A673 (cell line): Measurements from ENCODE around the gene MYO5B. TPM values are rescaled to one million over a fixed set of nuclear protein-coding genes. Genes with fewer than 3 reads are reported as not detected.

Source experiments
- BruUV-seq: library from RNA; stranded (reverse); fragments of 400-500 nt; replicated peaks from 2 replicates; lab custom pipeline; 2021; lab: Mats Ljungman, UMichigan
- CTCF ChIA-PET: fragments of 300-600 bp; sonication (Branson Sonifier 250); formaldehyde crosslinking; loops from one replicate; lab custom pipeline; 2022; ENCODE audit warnings: antibody characterized with exemption; lab: Charles Lee
- POLR2A ChIA-PET: fragments of 300-600 bp; sonication (Branson Sonifier 250); formaldehyde crosslinking; loops from one replicate; lab custom pipeline; 2022; ENCODE audit warnings: antibody characterized with exemption; ENCODE audit not compliant: low non-redundant PET; lab: Charles Lee
- DNase-seq: peaks from one replicate; pipeline ENCODE4 v3.0.0-alpha.2; 2015; ENCODE audit warnings: low spot score
- H3K27ac ChIP-seq: fragments of 200-600 bp; sonication (generic); 2 replicates; pipeline ENCODE4 v1.5.1; 2016; ENCODE audit warnings: mixed run types, low read depth, mild to moderate bottlenecking, mixed read lengths, antibody characterized with exemption, low read length; ENCODE audit not compliant: poor library complexity, severe bottlenecking
- H3K27me3 ChIP-seq: fragments of 200-600 bp; sonication (generic); replicated peaks from 2 replicates; pipeline ENCODE4 v1.6.1; 2017; ENCODE audit warnings: mixed run types, low read depth, mild to moderate bottlenecking, mixed read lengths, antibody characterized with exemption, low read length; ENCODE audit not compliant: insufficient read depth, poor library complexity
- H3K36me3 ChIP-seq: fragments of 200-600 bp; sonication (generic); 2 replicates; pipeline ENCODE4 v1.6.1; 2016; ENCODE audit warnings: mixed run types, mild to moderate bottlenecking, mixed read lengths, antibody characterized with exemption, low read length; ENCODE audit not compliant: insufficient read depth, poor library complexity, severe bottlenecking
- H3K4me1 ChIP-seq: fragments of 200-600 bp; sonication (generic); 2 replicates; pipeline ENCODE4 v1.6.1; 2017; ENCODE audit warnings: mixed run types, mild to moderate bottlenecking, mixed read lengths, antibody characterized with exemption, low read length; ENCODE audit not compliant: insufficient read depth, poor library complexity, severe bottlenecking
- H3K4me3 ChIP-seq: fragments of 200-600 bp; sonication (generic); 2 replicates; pipeline ENCODE4 v1.5.1; 2016; ENCODE audit warnings: low read depth, mixed run types, mild to moderate bottlenecking, mixed read lengths, low read length; ENCODE audit not compliant: poor library complexity, severe bottlenecking
- H3K9me3 ChIP-seq: fragments of 200-600 bp; sonication (generic); 2 replicates; pipeline ENCODE4 v1.6.1; 2016; ENCODE audit warnings: mixed run types, low read depth, mild to moderate bottlenecking, mixed read lengths, antibody characterized with exemption, low read length; ENCODE audit not compliant: poor library complexity, severe bottlenecking
- EZH2 ChIP-seq: fragments of 200-600 bp; sonication (generic); IDR thresholded peaks from 2 replicates; pipeline ENCODE4 v1.6.1; 2017; ENCODE audit warnings: borderline replicate concordance, low read depth, mild to moderate bottlenecking, mixed read lengths, antibody characterized with exemption, low read length; ENCODE audit not compliant: poor library complexity, severe bottlenecking
- intact Hi-C: fragments of 100-400 bp; cut with micrococcal nuclease; formaldehyde crosslinking; loops from one replicate; pipeline ENCODE4 v1.10.0; 2022; ENCODE audit not compliant: unreplicated experiment
- total RNA-seq: library from RNA; stranded (reverse); gene quantifications from 2 replicates; pipeline ENCODE4 v1.2.3, GENCODE V29; 2021
- TF ChIP-seq, protein P1 (sequence below): fragments of 300-800, 200-600 bp; sonication (generic); conservative IDR thresholded peaks from 2 replicates; pipeline ENCODE4 v1.5.1; 2017; ENCODE audit warnings: low read depth, mild to moderate bottlenecking, antibody characterized with exemption, low read length, moderate library complexity, mixed read lengths

The MYO5B gene
- total RNA-seq, 1 experiment from 2014 or later: 0.30 TPM

GRCh38 chr18:50119296-50119695 lies 75.7 kb downstream of the MYO5B start:
- POLR2A ChIA-PET: no interaction called here
- Histone ChIP-seq H3K9me3 (no peaks in the 10 kb centered on the region), H3K27ac (no peak overlapping the region), H3K4me1 (no peaks in the 10 kb centered on the region), H3K4me3 (no peak overlapping the region), H3K27me3 (peaks cover 15% of the 10 kb centered on the region), H3K36me3 (no peaks in the 10 kb centered on the region)
- DNase-seq: no peak
- intact Hi-C loops: no loop called here
- BruUV-seq: no TSS peak
- CTCF ChIA-PET: no interaction called here
- no peak for TF ChIP-seq EZH2
- TF ChIP-seq, protein P1, sequence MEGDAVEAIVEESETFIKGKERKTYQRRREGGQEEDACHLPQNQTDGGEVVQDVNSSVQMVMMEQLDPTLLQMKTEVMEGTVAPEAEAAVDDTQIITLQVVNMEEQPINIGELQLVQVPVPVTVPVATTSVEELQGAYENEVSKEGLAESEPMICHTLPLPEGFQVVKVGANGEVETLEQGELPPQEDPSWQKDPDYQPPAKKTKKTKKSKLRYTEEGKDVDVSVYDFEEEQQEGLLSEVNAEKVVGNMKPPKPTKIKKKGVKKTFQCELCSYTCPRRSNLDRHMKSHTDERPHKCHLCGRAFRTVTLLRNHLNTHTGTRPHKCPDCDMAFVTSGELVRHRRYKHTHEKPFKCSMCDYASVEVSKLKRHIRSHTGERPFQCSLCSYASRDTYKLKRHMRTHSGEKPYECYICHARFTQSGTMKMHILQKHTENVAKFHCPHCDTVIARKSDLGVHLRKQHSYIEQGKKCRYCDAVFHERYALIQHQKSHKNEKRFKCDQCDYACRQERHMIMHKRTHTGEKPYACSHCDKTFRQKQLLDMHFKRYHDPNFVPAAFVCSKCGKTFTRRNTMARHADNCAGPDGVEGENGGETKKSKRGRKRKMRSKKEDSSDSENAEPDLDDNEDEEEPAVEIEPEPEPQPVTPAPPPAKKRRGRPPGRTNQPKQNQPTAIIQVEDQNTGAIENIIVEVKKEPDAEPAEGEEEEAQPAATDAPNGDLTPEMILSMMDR: no peak

GRCh38 chr18:50117863-50118262 lies 77.1 kb downstream of the MYO5B start:
- Histone ChIP-seq H3K4me3 (no peak overlapping the region), H3K36me3 (no peaks in the 10 kb centered on the region), H3K27ac (no peak overlapping the region), H3K27me3 (peaks cover 30% of the 10 kb centered on the region), H3K4me1 (no peaks in the 10 kb centered on the region), H3K9me3 (no peaks in the 10 kb centered on the region)
- CTCF ChIA-PET: no interaction called here
- no peak for DNase-seq
- TF ChIP-seq, protein P1: no peak
- no peak for TF ChIP-seq EZH2
- BruUV-seq: no TSS peak
- intact Hi-C loops: no loop called here
- POLR2A ChIA-PET: no interaction called here

- CTCF ChIA-PET: no interaction called here
- H3K4me3 ChIP-seq: no peak overlapping the region
Observed at GRCh38 chr18:50115095-50115494, 79.9 kb downstream of the MYO5B start.

More at GRCh38 chr18:50115095-50115494, 79.9 kb downstream of the MYO5B start:
- DNase-seq: no peak
- BruUV-seq: no TSS peak
- Histone ChIP-seq H3K36me3 (no peaks in the 10 kb centered on the region), H3K27ac (no peak overlapping the region), H3K27me3 (peaks cover 45% of the 10 kb centered on the region), H3K9me3 (no peaks in the 10 kb centered on the region), H3K4me1 (no peaks in the 10 kb centered on the region)
- POLR2A ChIA-PET: no interaction called here
- intact Hi-C loops: no loop called here
- TF ChIP-seq, protein P1: no peak
- TF ChIP-seq EZH2: no peak
